HFFc6 (cell line): ENCODE results near the gene DSG3. TPM values are rescaled to one million over a fixed set of nuclear protein-coding genes. Genes with fewer than 3 reads are reported as not detected.

Experiments used
- DNase-seq: peaks from one replicate; pipeline ENCODE4 v3.0.0-alpha.2; 2018
- H3K27ac Mint-ChIP-seq: 2 replicates; pipeline ENCODE4 v1.8.0; 2020; ENCODE audit warnings: mild to moderate bottlenecking, mixed read lengths
- H3K27me3 Mint-ChIP-seq: 2 replicates; pipeline ENCODE4 v1.8.0; 2021; ENCODE audit warnings: mild to moderate bottlenecking, moderate library complexity, mixed read lengths; ENCODE audit not compliant: insufficient read depth
- H3K36me3 Mint-ChIP-seq: 2 replicates; pipeline ENCODE4 v1.8.0; 2021; ENCODE audit warnings: low read depth, mixed read lengths
- H3K4me1 Mint-ChIP-seq: 2 replicates; pipeline ENCODE4 v1.8.0; 2020; ENCODE audit warnings: low read depth, mixed read lengths
- H3K4me3 Mint-ChIP-seq: 2 replicates; pipeline ENCODE4 v1.8.0; 2020; ENCODE audit warnings: mild to moderate bottlenecking, moderate library complexity, mixed read lengths
- H3K9me3 Mint-ChIP-seq: 2 replicates; pipeline ENCODE4 v1.8.0; 2020; ENCODE audit warnings: mild to moderate bottlenecking, mixed read lengths
- total RNA-seq, 6 experiments: library from RNA; stranded (reverse); fragmentation: NEBNext Ultra II Directional; extraction: Animal tissue kit (Norgen Biotek cat#: 25700); gene quantifications; 2 replicates in 1 of 6; 3 replicates in 5 of 6; pipeline ENCODE4 v1.2.3, GENCODE V29; 2021
- TF ChIP-seq, protein P1 (sequence below): fragments of 200-600 bp; sonication (generic); IDR thresholded peaks from 2 replicates; pipeline ENCODE4 v1.5.0; 2021; ENCODE audit warnings: antibody characterized with exemption, mild to moderate bottlenecking

DSG3 gene
- total RNA-seq, 6 experiments from 2014 or later, result not detected

DNA sequence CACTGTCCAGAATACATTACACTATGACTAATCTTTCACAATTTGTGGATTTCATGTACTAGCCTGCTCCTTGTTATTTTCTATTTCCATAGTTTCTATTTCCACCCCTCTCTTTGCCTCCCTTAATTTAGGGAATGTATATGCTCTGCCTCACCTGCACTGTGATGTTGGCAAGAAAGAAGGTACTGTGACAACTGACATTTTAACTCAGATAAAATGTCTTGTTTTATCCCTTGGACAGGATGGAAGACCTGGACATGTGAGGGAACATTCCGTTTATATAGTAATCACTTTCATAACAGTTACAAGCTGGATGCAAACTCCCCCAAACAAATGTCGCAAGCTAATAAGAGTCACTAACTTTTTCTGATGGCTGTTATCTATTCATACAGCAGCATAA lies 21.5 kb upstream of the DSG3 start:
- Mint-ChIP-seq H3K36me3 (no peaks in the 10 kb centered on the region), H3K4me3 (no peak overlapping the region), H3K27ac (no peak overlapping the region), H3K9me3 (peaks cover 44% of the 10 kb centered on the region), H3K4me1 (no peaks in the 10 kb centered on the region), H3K27me3 (no peaks in the 10 kb centered on the region)
- DNase-seq, result no peak
- TF ChIP-seq, protein P1, sequence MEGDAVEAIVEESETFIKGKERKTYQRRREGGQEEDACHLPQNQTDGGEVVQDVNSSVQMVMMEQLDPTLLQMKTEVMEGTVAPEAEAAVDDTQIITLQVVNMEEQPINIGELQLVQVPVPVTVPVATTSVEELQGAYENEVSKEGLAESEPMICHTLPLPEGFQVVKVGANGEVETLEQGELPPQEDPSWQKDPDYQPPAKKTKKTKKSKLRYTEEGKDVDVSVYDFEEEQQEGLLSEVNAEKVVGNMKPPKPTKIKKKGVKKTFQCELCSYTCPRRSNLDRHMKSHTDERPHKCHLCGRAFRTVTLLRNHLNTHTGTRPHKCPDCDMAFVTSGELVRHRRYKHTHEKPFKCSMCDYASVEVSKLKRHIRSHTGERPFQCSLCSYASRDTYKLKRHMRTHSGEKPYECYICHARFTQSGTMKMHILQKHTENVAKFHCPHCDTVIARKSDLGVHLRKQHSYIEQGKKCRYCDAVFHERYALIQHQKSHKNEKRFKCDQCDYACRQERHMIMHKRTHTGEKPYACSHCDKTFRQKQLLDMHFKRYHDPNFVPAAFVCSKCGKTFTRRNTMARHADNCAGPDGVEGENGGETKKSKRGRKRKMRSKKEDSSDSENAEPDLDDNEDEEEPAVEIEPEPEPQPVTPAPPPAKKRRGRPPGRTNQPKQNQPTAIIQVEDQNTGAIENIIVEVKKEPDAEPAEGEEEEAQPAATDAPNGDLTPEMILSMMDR, result no peak

DNA sequence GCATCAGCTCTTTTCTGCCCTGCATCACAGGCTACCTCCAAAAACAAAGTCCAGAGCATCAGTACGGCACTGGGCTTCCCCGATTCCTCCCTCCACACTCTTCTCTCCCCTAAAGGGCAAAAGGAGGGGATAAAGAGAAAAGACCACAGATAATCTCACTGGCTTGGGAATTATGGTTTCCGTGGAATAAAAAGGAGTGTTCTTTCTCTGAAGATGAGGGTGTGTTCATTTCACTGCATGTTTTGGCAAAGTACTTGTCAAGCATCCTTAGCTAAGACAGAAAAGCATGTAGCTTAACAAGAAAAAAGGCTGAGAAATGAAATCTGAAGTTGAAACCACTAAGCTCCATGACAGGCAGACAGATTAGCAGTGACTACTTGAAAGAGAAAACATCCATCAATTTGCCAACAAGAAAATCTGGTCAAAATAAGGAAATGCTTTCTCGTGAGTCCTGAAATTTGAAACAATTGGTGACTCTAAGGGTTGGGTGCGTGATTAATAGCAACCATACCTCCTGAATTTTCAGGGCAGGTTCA lies 20.6 kb upstream of the DSG3 start:
- Mint-ChIP-seq H3K4me1 (no peaks in the 10 kb centered on the region), H3K9me3 (peaks cover 46% of the 10 kb centered on the region), H3K4me3 (no peak overlapping the region), H3K27me3 (no peaks in the 10 kb centered on the region), H3K36me3 (no peaks in the 10 kb centered on the region), H3K27ac (no peak overlapping the region)
- no peak for DNase-seq
- TF ChIP-seq, protein P1, result no peak

DNA sequence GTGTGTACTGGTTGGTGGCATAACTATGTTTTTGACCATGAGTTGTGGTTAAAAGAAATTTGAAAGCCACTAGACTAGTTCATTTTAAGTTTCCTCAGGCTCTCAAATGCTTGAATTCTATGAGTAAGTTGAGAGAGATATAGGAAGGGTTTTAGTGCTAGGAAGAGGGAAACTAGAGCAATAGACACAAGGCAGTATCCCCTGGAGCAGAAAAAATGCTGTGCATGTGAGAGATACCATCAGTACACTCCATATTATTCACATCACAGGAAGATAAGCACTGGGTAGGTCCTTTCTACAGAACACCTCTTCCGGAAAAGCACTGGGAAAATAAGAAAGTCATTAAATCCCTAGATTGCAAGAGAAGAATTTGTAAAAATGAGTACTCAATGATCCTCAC lies 19.3 kb upstream of the DSG3 start:
- no peaks in the 10 kb centered on the region for H3K27me3 Mint-ChIP-seq
- no peaks in the 10 kb centered on the region for H3K4me1 Mint-ChIP-seq

DNA sequence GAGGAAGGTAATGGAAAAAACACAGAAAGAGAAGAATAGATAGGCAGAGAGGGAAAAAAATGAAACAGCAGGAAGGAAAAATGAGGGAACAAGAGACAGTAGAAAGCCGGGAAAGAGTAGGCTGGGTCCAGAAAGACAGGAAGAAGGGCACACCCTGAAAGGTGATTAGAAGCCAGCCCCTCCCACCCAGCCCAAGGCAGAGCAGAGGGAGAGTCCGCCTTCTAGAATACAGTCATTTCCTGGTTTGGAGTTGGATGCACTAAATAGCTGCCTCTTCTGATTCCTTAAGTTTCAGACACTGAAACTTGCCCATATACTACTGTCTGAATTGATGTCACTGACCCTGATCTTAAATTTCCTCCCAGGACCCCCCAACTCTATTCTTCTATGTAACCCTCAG lies 17.9 kb upstream of the DSG3 start:
- Mint-ChIP-seq H3K36me3 (no peaks in the 10 kb centered on the region), H3K27me3 (no peaks in the 10 kb centered on the region), H3K9me3 (peaks cover 43% of the 10 kb centered on the region), H3K4me1 (no peaks in the 10 kb centered on the region), H3K4me3 (no peak overlapping the region), H3K27ac (no peak overlapping the region)
- TF ChIP-seq, protein P1, result no peak
- DNase-seq, result no peak

More for the DNA sequence above, 19.3 kb upstream of the DSG3 start:
- Mint-ChIP-seq H3K27ac (no peak overlapping the region), H3K4me3 (no peak overlapping the region), H3K36me3 (no peaks in the 10 kb centered on the region), H3K9me3 (peaks cover 46% of the 10 kb centered on the region)
- TF ChIP-seq, protein P1, result no peak
- DNase-seq, result no peak

DNA sequence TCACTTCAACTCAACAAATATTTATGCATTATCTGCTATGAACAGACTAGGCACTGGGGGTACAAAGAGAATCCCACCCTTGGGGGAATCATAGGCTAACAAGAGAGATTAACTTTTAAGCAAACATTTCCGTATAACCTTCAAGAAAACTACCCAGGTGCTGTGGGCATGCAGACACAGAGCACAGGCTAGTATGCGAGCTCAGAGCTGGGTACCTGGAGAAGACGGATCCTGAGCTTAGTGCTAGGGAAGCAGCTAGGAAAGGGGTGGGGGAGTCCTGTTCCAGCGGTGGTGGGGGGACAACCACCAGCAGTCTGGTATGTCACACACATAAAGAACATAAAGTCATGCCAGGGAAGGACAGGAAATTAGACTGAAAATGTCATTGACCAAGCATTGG lies 17.5 kb upstream of the DSG3 start:
- H3K4me3 Mint-ChIP-seq, result no peak overlapping the region
- no peaks in the 10 kb centered on the region for H3K27me3 Mint-ChIP-seq
- no peak overlapping the region for H3K27ac Mint-ChIP-seq
- H3K36me3 Mint-ChIP-seq, result no peaks in the 10 kb centered on the region
- peaks cover 43% of the 10 kb centered on the region for H3K9me3 Mint-ChIP-seq
- no peaks in the 10 kb centered on the region for H3K4me1 Mint-ChIP-seq
- DNase-seq, result no peak
- TF ChIP-seq, protein P1, result no peak

DNA sequence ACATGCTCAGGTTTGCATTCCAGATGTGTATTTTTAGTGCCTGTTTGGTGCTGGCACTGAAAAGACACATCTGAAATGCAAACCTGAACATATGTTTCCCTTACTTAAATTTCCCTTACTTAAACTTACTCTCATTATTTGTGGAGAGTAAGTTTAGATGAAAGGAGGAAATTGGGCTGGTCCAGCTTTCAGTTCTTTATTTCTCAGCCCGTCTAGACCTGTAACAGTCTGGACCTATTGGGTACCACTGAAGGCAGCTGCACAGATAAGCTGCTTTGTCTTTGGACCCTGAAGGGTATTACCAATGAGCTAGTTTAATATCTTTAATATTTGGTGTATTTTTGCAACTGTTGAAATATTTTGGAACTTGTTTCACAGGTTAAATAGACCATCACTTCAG lies 17.0 kb upstream of the DSG3 start:
- Mint-ChIP-seq H3K9me3 (peaks cover 43% of the 10 kb centered on the region), H3K27ac (no peak overlapping the region), H3K4me1 (no peaks in the 10 kb centered on the region), H3K36me3 (no peaks in the 10 kb centered on the region), H3K4me3 (no peak overlapping the region), H3K27me3 (no peaks in the 10 kb centered on the region)
- TF ChIP-seq, protein P1, result no peak
- no peak for DNase-seq
